ENCODE data around the gene CEP44. TPM values are rescaled to one million over a fixed set of nuclear protein-coding genes. Genes with fewer than 3 reads are reported as not detected.

The CEP44 gene
- total and polyA plus RNA-seq, 3 donors from 2014 or later = 20.4 to 32.5 (median 21.1) TPM

DNA sequence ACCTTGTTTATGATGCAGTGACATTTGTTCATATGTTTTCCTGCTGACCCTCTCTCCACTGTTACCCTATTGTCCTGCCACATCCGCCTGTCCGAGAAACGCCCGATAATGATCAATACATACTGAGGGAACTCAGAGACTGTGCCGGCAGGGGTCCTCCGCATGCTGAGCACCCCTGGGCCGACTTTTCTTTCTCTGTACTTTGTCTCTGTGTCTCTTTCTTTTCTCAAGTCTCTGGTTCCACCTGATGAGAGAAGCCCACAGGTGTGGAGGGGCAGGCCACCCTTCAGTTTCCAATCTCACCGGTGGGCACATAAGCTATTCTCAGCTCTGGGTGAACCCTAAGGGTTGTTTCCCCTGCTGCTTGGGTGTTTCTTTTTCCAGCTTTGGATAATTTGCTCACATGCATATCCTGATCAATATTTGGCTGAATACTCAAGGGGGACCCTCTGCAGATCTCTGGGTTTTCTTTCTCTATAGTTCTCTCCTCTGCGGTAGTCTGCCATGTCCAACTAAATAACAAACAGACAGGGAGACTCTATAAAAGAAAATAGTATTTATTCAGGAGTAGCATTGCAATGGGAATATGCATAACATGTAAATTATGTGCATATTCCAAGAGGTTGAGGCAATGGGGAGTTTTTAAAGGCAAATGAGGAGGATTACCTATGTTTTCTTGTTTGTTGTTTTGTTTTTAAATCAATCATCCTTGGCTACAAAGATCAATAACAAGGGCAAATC lies 97.2 kb downstream of the CEP44 start:
- Histone ChIP-seq H3K27me3 (no peaks in the 10 kb centered on the region), H3K4me1 (no peaks in the 10 kb centered on the region), H3K4me3 (no peak overlapping the region), H3K9me3 (no peaks in the 10 kb centered on the region), H3K36me3 (ENCODE audit: low read depth, missing control alignments) (no peaks in the 10 kb centered on the region), H3K27ac (no peak overlapping the region)
- 87 to 89% methylated on average over 9 of the region's 9 CpGs for WGBS, 2 donors
- intact Hi-C loops (cut with DNase I; ENCODE audit: low total_unique reads) = no loop called here
- DNase-seq = no peak
- no peak for TF ChIP-seq POLR2A (IDR thresholded peaks at IDR 0.05)

GRCh38 chr4:174381440-174381800 lies 97.7 kb downstream of the CEP44 start:
- Histone ChIP-seq H3K27ac (no peak overlapping the region), H3K36me3 (ENCODE audit: low read depth, missing control alignments) (no peaks in the 10 kb centered on the region), H3K9me3 (no peaks in the 10 kb centered on the region), H3K4me1 (no peaks in the 10 kb centered on the region), H3K27me3 (no peaks in the 10 kb centered on the region), H3K4me3 (no peak overlapping the region)
- no peak for DNase-seq
- intact Hi-C loops (cut with DNase I; ENCODE audit: low total_unique reads) = no loop called here
- WGBS, 2 donors = 41 to 60% methylated on average over 1 of the region's 1 CpG
- TF ChIP-seq CTCF (IDR thresholded peaks at IDR 0.05) (no peak), POLR2A (IDR thresholded peaks at IDR 0.05) (no peak)

Other genes with a start within 250 kb of the CEP44 start
- 10 to 100 TPM; 22.6 to 24.5 TPM for gene FBXO8, start 244 bp upstream of the CEP44 start, total RNA-seq
- 25.5 TPM for gene FBXO8, start 244 bp upstream of the CEP44 start, polyA plus RNA-seq (ENCODE audit: insufficient read depth, low read depth, low replicate concordance)
- 1 to 10 TPM; 2.1 to 2.2 TPM for gene HPGD, start 238.6 kb downstream of the CEP44 start, total RNA-seq
- 3.0 TPM for gene HPGD, start 238.6 kb downstream of the CEP44 start, polyA plus RNA-seq (ENCODE audit: insufficient read depth, low read depth, low replicate concordance)